Hepatocyte (in vitro differentiated cells): ENCODE results near the gene ATF7.

Experiments
- CTCF ChIP-seq: fragments of 200-600 bp; sonication (generic); IDR thresholded peaks from 2 replicates; pipeline ENCODE4 v1.5.1; 2016; ENCODE audit warnings: antibody characterized with exemption, mild to moderate bottlenecking; ENCODE audit not compliant: poor library complexity
- EZH2 ChIP-seq: fragments of 200-600 bp; sonication (generic); IDR thresholded peaks from 2 replicates; pipeline ENCODE4 v1.6.1; 2016; ENCODE audit warnings: antibody characterized with exemption, mild to moderate bottlenecking, borderline replicate concordance
- EZH2phosphoT487 ChIP-seq: fragments of 200-600 bp; sonication (generic); IDR thresholded peaks from one replicate; pipeline ENCODE4 v1.6.1; 2018; ENCODE audit warnings: antibody characterized with exemption, mild to moderate bottlenecking, low read depth, moderate library complexity; ENCODE audit not compliant: unreplicated experiment, severe bottlenecking

GRCh38 chr12:53493610-53494391 is 132.4 kb downstream of the ATF7 start:
- TF ChIP-seq EZH2 (no peak), CTCF (no peak), EZH2phosphoT487 (no peak)
